Activated CD4-positive, alpha-beta memory T cell treated with anti-CD3 and anti-CD28 coated beads, Interleukin-2, amount 10 ng/mL, durations not matched to agents 7 days and 5 days (primary cell): ENCODE results near the gene NR2F2. TPM values are rescaled to one million over a fixed set of nuclear protein-coding genes. Genes with fewer than 3 reads are reported as not detected.

ENCODE experiments used
- CTCF ChIA-PET: fragments of 350-600 bp; sonication (Branson Sonifier 250); formaldehyde crosslinking; loops from one replicate; lab custom pipeline; 2021; ENCODE audit warnings: antibody characterized with exemption, inconsistent platforms; lab: Charles Lee
- POLR2A ChIA-PET: fragments of 350-600 bp; sonication (Branson Sonifier 250); formaldehyde crosslinking; loops from one replicate; lab custom pipeline; 2021; ENCODE audit warnings: antibody characterized with exemption; lab: Charles Lee
- DNase-seq: peaks from one replicate; pipeline ENCODE4 v3.0.0-alpha.2; 2020
- H3K27ac Mint-ChIP-seq: one replicate; pipeline ENCODE4 v1.8.0; 2021; ENCODE audit warnings: mild to moderate bottlenecking, mixed read lengths
- H3K27me3 Mint-ChIP-seq: one replicate; pipeline ENCODE4 v1.8.0; 2021; ENCODE audit warnings: mixed read lengths
- H3K36me3 Mint-ChIP-seq: one replicate; pipeline ENCODE4 v1.8.0; 2021; ENCODE audit warnings: low read depth, mixed read lengths
- H3K4me1 Mint-ChIP-seq: one replicate; pipeline ENCODE4 v1.8.0; 2021; ENCODE audit warnings: mixed read lengths
- H3K4me3 Mint-ChIP-seq: one replicate; pipeline ENCODE4 v1.8.0; 2021; ENCODE audit warnings: mild to moderate bottlenecking, mixed read lengths
- H3K9me3 Mint-ChIP-seq: one replicate; pipeline ENCODE4 v1.8.0; 2021; ENCODE audit warnings: mixed read lengths
- total RNA-seq, 2 experiments: library from RNA; stranded (reverse); gene quantifications; one replicate each; pipeline ENCODE4 v1.2.3, GENCODE V29; 2021

NR2F2 gene
- total RNA-seq, 2 experiments from 2014 or later = not detected

- DNase-seq = no peak
- ChIA-PET POLR2A (no interaction called here), CTCF (no interaction called here)
- Mint-ChIP-seq H3K27ac (no peak overlapping the region), H3K36me3 (peaks cover 2% of the 10 kb centered on the region), H3K27me3 (peaks cover 74% of the 10 kb centered on the region), H3K9me3 (no peaks in the 10 kb centered on the region), H3K4me1 (peaks cover 9% of the 10 kb centered on the region), H3K4me3 (no peak overlapping the region)
Observed at GRCh38 chr15:96351761-96352603, 21.5 kb downstream of the NR2F2 start.

- CTCF ChIA-PET = no interaction called here
Observed at GRCh38 chr15:96352604-96353405, 22.3 kb downstream of the NR2F2 start.

GRCh38 chr15:96353416-96353929, 23.0 kb downstream of the NR2F2 start:
- CTCF ChIA-PET = no interaction called here

More at GRCh38 chr15:96352604-96353405, 22.3 kb downstream of the NR2F2 start:
- H3K4me3 Mint-ChIP-seq = no peak overlapping the region
- peaks cover 14% of the 10 kb centered on the region for H3K4me1 Mint-ChIP-seq
- no peaks in the 10 kb centered on the region for H3K9me3 Mint-ChIP-seq
- H3K36me3 Mint-ChIP-seq = peaks cover 6% of the 10 kb centered on the region
- POLR2A ChIA-PET = no interaction called here
- DNase-seq = no peak
- no peak overlapping the region for H3K27ac Mint-ChIP-seq
- H3K27me3 Mint-ChIP-seq = peaks cover 71% of the 10 kb centered on the region

GRCh38 chr15:96353930-96354730, 23.6 kb downstream of the NR2F2 start:
- Mint-ChIP-seq H3K27ac (no peak overlapping the region), H3K36me3 (peaks cover 11% of the 10 kb centered on the region), H3K27me3 (peaks cover 72% of the 10 kb centered on the region), H3K4me1 (peaks cover 22% of the 10 kb centered on the region), H3K4me3 (no peak overlapping the region), H3K9me3 (no peaks in the 10 kb centered on the region)
- CTCF ChIA-PET = no interaction called here
- POLR2A ChIA-PET = no interaction called here
- no peak for DNase-seq

More at GRCh38 chr15:96353416-96353929, 23.0 kb downstream of the NR2F2 start:
- POLR2A ChIA-PET = no interaction called here
- H3K27me3 Mint-ChIP-seq = peaks cover 72% of the 10 kb centered on the region
- H3K4me1 Mint-ChIP-seq = peaks cover 21% of the 10 kb centered on the region
- H3K9me3 Mint-ChIP-seq = no peaks in the 10 kb centered on the region
- peaks cover 11% of the 10 kb centered on the region for H3K36me3 Mint-ChIP-seq
- no peak overlapping the region for H3K27ac Mint-ChIP-seq
- DNase-seq = no peak
- no peak overlapping the region for H3K4me3 Mint-ChIP-seq

DNA sequence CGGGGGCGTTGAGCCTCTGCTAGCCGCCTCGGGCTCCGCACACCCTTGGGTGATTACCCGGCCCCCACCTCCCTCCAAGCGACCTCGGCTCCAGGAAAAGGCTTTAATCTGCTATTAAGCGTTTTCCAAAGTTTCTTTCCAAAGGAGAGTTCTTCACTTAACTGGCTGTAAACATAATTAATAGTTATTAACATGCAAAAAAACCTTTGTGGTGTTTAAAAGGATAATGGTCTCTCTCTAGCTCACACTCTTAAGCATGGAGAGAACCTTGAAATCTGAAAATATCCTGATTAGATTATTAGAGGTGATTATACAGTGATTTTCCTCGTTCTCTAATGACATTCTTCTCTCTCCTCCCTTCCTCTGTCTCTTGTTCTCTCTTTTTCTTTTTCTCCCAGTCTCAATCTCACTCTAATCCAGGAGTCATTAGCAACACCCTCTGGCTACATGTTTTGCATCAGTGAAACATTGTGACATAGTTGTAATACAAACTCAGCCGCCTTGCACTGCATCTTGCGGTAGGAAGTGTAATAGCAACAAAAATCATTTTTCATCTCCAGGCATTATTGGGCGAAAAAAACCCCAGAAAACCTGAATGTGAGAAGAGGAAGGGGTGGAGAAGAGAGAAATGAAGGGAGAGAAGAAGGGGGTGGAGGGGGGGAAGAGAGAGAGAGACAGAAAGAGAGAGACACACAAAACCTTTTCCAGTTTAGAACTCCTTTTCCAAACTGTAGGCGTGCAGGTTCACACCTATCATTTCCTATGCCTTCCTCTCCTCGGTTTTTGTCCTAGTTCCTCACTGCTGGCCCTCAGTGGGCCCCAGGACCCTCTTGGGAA, 24.4 kb downstream of the NR2F2 start:
- DNase-seq = no peak
- Mint-ChIP-seq H3K27ac (no peak overlapping the region), H3K27me3 (peaks cover 69% of the 10 kb centered on the region), H3K4me1 (peaks cover 22% of the 10 kb centered on the region), H3K36me3 (peaks cover 11% of the 10 kb centered on the region), H3K4me3 (no peak overlapping the region), H3K9me3 (no peaks in the 10 kb centered on the region)
- CTCF ChIA-PET = interaction anchor here (1.7 kb wide), 1 partner anchor 12 kb away, joined by 7 read pairs; no protein-coding TSS in a partner anchor
- POLR2A ChIA-PET = no interaction called here

DNA sequence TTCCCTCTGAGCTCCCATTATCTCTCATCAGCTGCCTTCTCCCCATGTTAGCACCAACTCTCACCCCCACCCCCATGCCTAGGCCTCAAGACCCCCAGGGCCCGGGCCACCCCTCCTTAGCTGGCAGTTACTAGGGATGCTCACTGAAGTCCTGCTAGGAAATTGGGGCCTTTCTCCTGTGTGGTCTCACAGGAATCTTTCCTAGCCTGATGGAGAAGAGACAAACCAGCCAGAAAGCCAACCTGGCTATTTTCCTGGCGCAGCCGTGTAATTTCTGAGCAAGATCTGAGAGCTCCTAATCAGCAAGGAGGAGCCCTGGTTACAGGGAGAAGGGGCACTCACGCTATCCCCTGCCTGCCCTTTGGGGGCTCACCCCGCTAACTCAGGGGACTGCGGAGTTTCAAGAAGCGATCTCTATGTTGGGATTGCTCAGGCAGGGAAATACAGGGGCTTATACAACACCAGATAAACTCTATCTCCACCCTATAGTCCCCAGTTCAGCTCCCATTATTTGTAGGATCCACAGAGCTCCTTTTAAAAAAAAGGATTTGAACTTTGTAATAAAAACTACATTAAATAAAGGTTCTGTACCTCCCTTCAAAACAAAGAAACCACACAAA, 25.2 kb downstream of the NR2F2 start:
- Mint-ChIP-seq H3K27me3 (peaks cover 64% of the 10 kb centered on the region), H3K36me3 (peaks cover 12% of the 10 kb centered on the region), H3K4me3 (no peak overlapping the region), H3K9me3 (no peaks in the 10 kb centered on the region), H3K27ac (no peak overlapping the region), H3K4me1 (peaks cover 22% of the 10 kb centered on the region)
- no peak for DNase-seq
- ChIA-PET CTCF (interaction anchor here (1.2 to 1.7 kb wide), 2 partner anchors 13 to 29 kb away, joined by 3 to 7 read pairs; no protein-coding TSS in a partner anchor), POLR2A (no interaction called here)

DNA sequence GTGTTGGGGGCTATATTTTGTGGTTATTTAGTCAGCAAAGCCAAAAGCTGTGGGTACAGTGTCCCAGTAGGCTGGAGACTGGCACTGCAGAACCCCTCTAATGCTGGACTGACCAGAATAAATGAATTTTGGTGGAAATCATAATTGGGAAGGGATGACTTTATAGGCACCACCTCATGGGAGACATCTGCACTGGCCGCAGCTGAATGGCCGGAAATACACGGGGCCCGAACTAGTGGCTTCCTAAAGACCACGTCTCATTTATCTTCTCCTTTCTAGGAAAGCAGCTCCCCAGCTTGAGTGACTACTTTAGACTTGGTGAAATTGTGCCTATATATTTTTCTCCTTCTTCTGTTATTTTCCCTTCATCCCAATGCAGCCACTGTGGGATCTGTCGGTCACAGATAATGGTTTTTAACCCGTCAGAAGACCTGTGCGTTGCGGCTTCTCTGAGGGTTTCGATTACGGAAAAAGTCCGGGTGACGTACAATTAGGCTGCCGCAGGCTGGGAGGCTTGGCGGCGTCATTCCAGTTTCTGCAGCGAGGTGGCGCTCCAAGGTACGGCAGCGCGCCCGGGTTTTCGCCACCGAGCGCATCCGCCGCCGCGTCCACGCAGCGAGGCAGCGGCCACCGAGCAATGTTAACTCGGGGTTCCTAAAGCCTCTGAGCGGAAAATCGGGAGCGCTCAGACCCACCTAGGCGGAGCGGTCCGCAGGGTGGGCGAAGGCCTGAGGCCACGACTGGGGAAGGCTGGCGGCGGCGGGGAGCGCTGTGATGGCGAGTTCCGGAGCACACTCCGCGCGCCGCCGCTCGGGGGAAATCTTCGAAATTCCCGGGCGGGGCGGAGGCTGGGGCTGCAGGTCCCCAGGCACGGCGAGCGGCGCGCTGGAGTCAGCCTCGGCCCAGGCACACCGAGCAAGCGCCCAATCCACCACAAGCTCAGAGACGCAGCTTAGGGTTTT, 26.3 kb downstream of the NR2F2 start:
- Mint-ChIP-seq H3K27me3 (peaks cover 61% of the 10 kb centered on the region), H3K36me3 (peaks cover 13% of the 10 kb centered on the region), H3K27ac (peak overlapping the region; percentile 35), H3K4me1 (peaks cover 22% of the 10 kb centered on the region), H3K4me3 (peak overlapping the region; percentile 74), H3K9me3 (no peaks in the 10 kb centered on the region)
- ChIA-PET POLR2A (interaction anchor here (0.9 to 1.7 kb wide), 3 partner anchors 21 to 689 kb away, joined by 3 to 5 read pairs (median 4); no protein-coding TSS in a partner anchor), CTCF (interaction anchor here (0.7 to 1.7 kb wide), 5 partner anchors 10 to 65 kb away, joined by 3 to 7 read pairs (median 3); no protein-coding TSS in a partner anchor)
- peak; percentile 78 for DNase-seq

- peaks cover 24% of the 10 kb centered on the region for H3K4me1 Mint-ChIP-seq
- peaks cover 16% of the 10 kb centered on the region for H3K36me3 Mint-ChIP-seq
- DNase-seq = no peak
- H3K27me3 Mint-ChIP-seq = peaks cover 67% of the 10 kb centered on the region
- H3K4me3 Mint-ChIP-seq = peak overlapping the region; percentile 74
- ChIA-PET CTCF (interaction anchor here (0.6 to 1.2 kb wide), 2 partner anchors 31 to 38 kb away, joined by 3 to 5 read pairs; no protein-coding TSS in a partner anchor), POLR2A (interaction anchor here (0.9 to 1.7 kb wide), 3 partner anchors 23 to 691 kb away, joined by 3 to 5 read pairs (median 4); no protein-coding TSS in a partner anchor)
- H3K27ac Mint-ChIP-seq = no peak overlapping the region
- no peaks in the 10 kb centered on the region for H3K9me3 Mint-ChIP-seq
Observed at GRCh38 chr15:96358001-96358801, 27.7 kb downstream of the NR2F2 start.

DNA sequence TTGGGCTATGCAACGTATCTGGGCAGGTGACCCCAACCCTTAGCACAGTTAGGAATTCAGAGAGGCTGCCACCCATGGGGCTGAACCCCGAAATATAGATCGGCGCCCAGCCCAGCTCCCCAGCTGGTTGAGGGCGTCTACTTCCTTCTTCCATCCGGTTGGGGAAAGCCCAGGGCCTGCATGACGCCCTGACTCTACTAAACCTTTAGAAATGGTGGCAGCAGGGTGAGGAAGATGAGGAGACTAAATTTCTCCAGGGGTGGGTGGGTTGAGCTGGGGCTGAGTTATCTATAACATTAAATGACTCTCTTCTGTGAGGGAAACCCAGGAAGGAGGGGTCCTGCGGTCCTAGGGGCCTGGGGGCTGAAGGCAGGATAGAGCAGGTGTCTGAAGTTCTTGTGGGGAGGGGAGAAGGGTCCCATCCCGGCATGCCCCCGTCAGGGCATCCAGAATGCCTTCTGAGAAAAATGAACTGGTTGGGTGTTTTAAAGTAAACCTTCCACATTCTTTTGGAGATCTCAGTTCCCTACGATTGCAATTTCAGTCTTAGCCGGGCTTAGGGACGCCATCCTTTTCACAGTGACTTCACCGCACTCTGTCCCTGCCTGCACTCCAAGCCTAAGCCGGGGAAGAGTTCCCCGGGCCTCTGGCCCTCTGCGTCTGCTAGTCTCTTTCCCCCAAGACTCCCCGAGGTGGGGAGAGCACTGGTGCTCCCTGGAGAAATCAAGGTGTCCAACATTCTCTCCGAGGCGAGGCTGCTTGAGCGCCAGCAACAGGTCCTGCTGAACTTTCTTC, 28.5 kb downstream of the NR2F2 start:
- peaks cover 16% of the 10 kb centered on the region for H3K36me3 Mint-ChIP-seq
- DNase-seq = no peak
- H3K27me3 Mint-ChIP-seq = peaks cover 67% of the 10 kb centered on the region
- POLR2A ChIA-PET = interaction anchor here (1.7 kb wide), 1 partner anchor 24 kb away, joined by 4 read pairs; no protein-coding TSS in a partner anchor
- peaks cover 24% of the 10 kb centered on the region for H3K4me1 Mint-ChIP-seq
- CTCF ChIA-PET = interaction anchor here (0.6 kb wide), 1 partner anchor 32 kb away, joined by 3 read pairs; no protein-coding TSS in a partner anchor
- no peaks in the 10 kb centered on the region for H3K9me3 Mint-ChIP-seq
- H3K4me3 Mint-ChIP-seq = no peak overlapping the region
- no peak overlapping the region for H3K27ac Mint-ChIP-seq
